Liver (tissue), 9 donors: ENCODE measurements around the gene FSIP1. TPM values are rescaled to one million over a fixed set of nuclear protein-coding genes. Genes with fewer than 3 reads are reported as not detected.

Source experiments
- DNase-seq: peaks from one replicate; pipeline ENCODE4 v3.0.0-alpha.2; 2017; ENCODE audit warnings: low spot score
- H3K27ac ChIP-seq, 2 donors: one replicate each; pipeline ENCODE4 v1.7.0; 2013; ENCODE audit warnings: inconsistent platforms in 2 of 2, low read length in 2 of 2, control low read depth in 1 of 2, low read depth in 1 of 2, mild to moderate bottlenecking in 1 of 2
- H3K27me3 ChIP-seq, 4 donors: one replicate each; pipeline versions ENCODE4 v1.6.1 to v1.7.0; 2013; ENCODE audit warnings: low read length in 3 of 4, inconsistent platforms in 1 of 4, mild to moderate bottlenecking in 1 of 4, moderate library complexity in 1 of 4; ENCODE audit not compliant: control insufficient read depth in 4 of 4, insufficient read depth in 4 of 4
- H3K36me3 ChIP-seq, 4 donors: one replicate each; pipeline versions ENCODE4 v1.6.1 to v1.7.0; 2013; ENCODE audit warnings: low read length in 3 of 4, mild to moderate bottlenecking in 3 of 4, low read depth in 1 of 4, moderate library complexity in 1 of 4; ENCODE audit not compliant: control insufficient read depth in 4 of 4, insufficient read depth in 3 of 4
- H3K4me1 ChIP-seq, 4 donors: one replicate each; pipeline versions ENCODE4 v1.6.1 to v1.7.0; 2013; ENCODE audit warnings: low read length in 3 of 4, mild to moderate bottlenecking in 3 of 4, moderate library complexity in 1 of 4; ENCODE audit not compliant: control insufficient read depth in 4 of 4, insufficient read depth in 4 of 4
- H3K4me3 ChIP-seq, 3 donors: one replicate each; pipeline versions ENCODE4 v1.6.1 to v1.7.0; 2013; ENCODE audit warnings: low read length in 3 of 3, control low read depth in 1 of 3, low read depth in 1 of 3, mild to moderate bottlenecking in 1 of 3
- H3K9ac ChIP-seq, 2 donors: one replicate each; pipeline ENCODE4 v1.7.0; 2013; ENCODE audit warnings: low read length in 2 of 2, mild to moderate bottlenecking in 2 of 2, moderate library complexity in 2 of 2, control low read depth in 1 of 2, low read depth in 1 of 2
- H3K9me3 ChIP-seq, 4 donors: one replicate each; pipeline versions ENCODE4 v1.6.1 to v1.7.0; 2013; ENCODE audit warnings: low read length in 3 of 4; ENCODE audit not compliant: control insufficient read depth in 4 of 4
- EGR1 ChIP-seq, 2 donors: IDR thresholded peaks; 2 replicates each; pipeline ENCODE4 v1.6.1; 2016 to 2018; ENCODE audit warnings: antibody characterized with exemption in 2 of 2, low read depth in 2 of 2
- FOXA1 ChIP-seq: IDR thresholded peaks from 2 replicates; pipeline ENCODE4 v1.6.1; 2016; ENCODE audit warnings: antibody characterized with exemption
- GABPA ChIP-seq, 2 donors: IDR thresholded peaks in 1 of 2; conservative IDR thresholded peaks in 1 of 2; 2 replicates each; pipeline ENCODE4 v1.6.1; 2016; ENCODE audit warnings: antibody characterized with exemption in 2 of 2, mild to moderate bottlenecking in 1 of 2, moderate library complexity in 1 of 2
- HNF4A ChIP-seq, 2 donors: conservative IDR thresholded peaks; 2 replicates each; pipeline ENCODE4 v1.6.1; 2016; ENCODE audit warnings: antibody characterized with exemption in 2 of 2, mild to moderate bottlenecking in 2 of 2
- HNF4G ChIP-seq: IDR thresholded peaks from 2 replicates; pipeline ENCODE4 v1.6.1; 2016; ENCODE audit warnings: antibody characterized with exemption
- JUND ChIP-seq, 2 donors: IDR thresholded peaks; 2 replicates each; pipeline ENCODE4 v1.6.1; 2016; ENCODE audit warnings: antibody characterized with exemption in 2 of 2
- NR2F2 ChIP-seq: IDR thresholded peaks from 2 replicates; pipeline ENCODE4 v1.6.1; 2016; ENCODE audit warnings: antibody characterized with exemption
- RAD21 ChIP-seq, 2 donors: IDR thresholded peaks; 2 replicates each; pipeline ENCODE4 v1.6.1; 2016; ENCODE audit warnings: antibody characterized with exemption in 2 of 2, mild to moderate bottlenecking in 2 of 2
- RXRA ChIP-seq, 2 donors: IDR thresholded peaks; 2 replicates each; pipeline ENCODE4 v1.6.1; 2017 to 2018; ENCODE audit warnings: antibody characterized with exemption in 2 of 2, mild to moderate bottlenecking in 1 of 2
- TAF1 ChIP-seq: conservative IDR thresholded peaks from 2 replicates; pipeline ENCODE4 v1.6.1; 2016; ENCODE audit warnings: antibody characterized with exemption, mild to moderate bottlenecking
- YY1 ChIP-seq: IDR thresholded peaks from 2 replicates; pipeline ENCODE4 v1.6.1; 2016; ENCODE audit warnings: antibody characterized with exemption, mild to moderate bottlenecking
- WGBS: extraction: QIAGEN DNeasy Blood & Tissue Kit; methylation state at CpG from one replicate; pipeline ENCODE4 v1.1.7; 2013; 5-methylcytosine and 5-hydroxymethylcytosine counted together
- polyA plus RNA-seq, 2 donors: library from polyadenylated mRNA; stranded (reverse) in 1 of 2; unstranded in 1 of 2; fragments of 200-250 nt in 1 of 2; fragments of >200 nt in 1 of 2; fragmentation: Nextera tagmentation in 1 of 2; extraction: Ambion mirVana in 1 of 2; gene quantifications; one replicate each; pipeline versions ENCODE4 v1.2.1 to v1.2.3, GENCODE V29; 2013 to 2015
- total RNA-seq, 2 donors: library from RNA; depleted of rRNA; stranded (reverse); fragments of >200 nt; gene quantifications; one replicate each; pipeline ENCODE4 v1.2.3, GENCODE V29; 2014
- TF ChIP-seq, protein P1 (sequence below): IDR thresholded peaks from 2 replicates; pipeline ENCODE4 v1.6.1; 2016; ENCODE audit warnings: antibody characterized with exemption, mild to moderate bottlenecking
- TF ChIP-seq, protein P2 (sequence below): IDR thresholded peaks from 2 replicates; pipeline ENCODE4 v1.6.1; 2016; ENCODE audit warnings: antibody characterized with exemption
- TF ChIP-seq, protein P3 (sequence below): IDR thresholded peaks from 2 replicates; pipeline ENCODE4 v1.6.1; 2016; ENCODE audit warnings: antibody characterized with exemption
- donor health status: healthy.
- donor health status: healthy.
- donor health status: healthy.
- donor health status: healthy.
- donor health status: healthy.

FSIP1 gene
- total and polyA plus RNA-seq, 4 donors: 0.05 to 0.29 (median 0.13) TPM

DNA sequence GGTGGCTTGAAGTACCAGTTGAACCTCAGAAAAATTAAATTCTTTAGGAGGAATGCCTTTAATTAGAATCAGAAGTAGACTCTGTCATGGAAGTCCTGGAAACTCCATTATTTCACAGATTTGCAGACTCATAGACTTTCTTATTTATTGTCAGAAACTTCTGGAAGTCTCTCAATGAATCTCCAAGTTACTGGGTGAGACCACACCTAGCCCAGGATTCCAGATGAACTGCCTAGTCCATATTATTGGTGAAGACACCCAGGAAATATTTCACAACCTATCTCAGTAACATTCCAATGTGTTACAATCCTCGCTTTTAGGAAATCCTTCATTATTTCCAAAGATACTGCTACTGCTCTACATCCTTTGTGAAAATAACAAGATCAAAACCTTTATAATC, 208.2 kb downstream of the FSIP1 start:
- Histone ChIP-seq H3K27me3 (peaks cover 0 to 8% (median 0%) of the 10 kb centered on the region in 4 donors), H3K9ac (no peak overlapping the region), H3K4me1 (peaks cover 0 to 2% (median 1%) of the 10 kb centered on the region in 4 donors), H3K36me3 (no peaks in the 10 kb centered on the region), H3K4me3 (no peak overlapping the region), H3K27ac (no peak overlapping the region), H3K9me3 (no peaks in the 10 kb centered on the region)
- WGBS: 90% methylated on average over 1 of the region's 1 CpG
- TF ChIP-seq, protein P1, sequence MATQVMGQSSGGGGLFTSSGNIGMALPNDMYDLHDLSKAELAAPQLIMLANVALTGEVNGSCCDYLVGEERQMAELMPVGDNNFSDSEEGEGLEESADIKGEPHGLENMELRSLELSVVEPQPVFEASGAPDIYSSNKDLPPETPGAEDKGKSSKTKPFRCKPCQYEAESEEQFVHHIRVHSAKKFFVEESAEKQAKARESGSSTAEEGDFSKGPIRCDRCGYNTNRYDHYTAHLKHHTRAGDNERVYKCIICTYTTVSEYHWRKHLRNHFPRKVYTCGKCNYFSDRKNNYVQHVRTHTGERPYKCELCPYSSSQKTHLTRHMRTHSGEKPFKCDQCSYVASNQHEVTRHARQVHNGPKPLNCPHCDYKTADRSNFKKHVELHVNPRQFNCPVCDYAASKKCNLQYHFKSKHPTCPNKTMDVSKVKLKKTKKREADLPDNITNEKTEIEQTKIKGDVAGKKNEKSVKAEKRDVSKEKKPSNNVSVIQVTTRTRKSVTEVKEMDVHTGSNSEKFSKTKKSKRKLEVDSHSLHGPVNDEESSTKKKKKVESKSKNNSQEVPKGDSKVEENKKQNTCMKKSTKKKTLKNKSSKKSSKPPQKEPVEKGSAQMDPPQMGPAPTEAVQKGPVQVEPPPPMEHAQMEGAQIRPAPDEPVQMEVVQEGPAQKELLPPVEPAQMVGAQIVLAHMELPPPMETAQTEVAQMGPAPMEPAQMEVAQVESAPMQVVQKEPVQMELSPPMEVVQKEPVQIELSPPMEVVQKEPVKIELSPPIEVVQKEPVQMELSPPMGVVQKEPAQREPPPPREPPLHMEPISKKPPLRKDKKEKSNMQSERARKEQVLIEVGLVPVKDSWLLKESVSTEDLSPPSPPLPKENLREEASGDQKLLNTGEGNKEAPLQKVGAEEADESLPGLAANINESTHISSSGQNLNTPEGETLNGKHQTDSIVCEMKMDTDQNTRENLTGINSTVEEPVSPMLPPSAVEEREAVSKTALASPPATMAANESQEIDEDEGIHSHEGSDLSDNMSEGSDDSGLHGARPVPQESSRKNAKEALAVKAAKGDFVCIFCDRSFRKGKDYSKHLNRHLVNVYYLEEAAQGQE: no peak
- TF ChIP-seq RAD21 (IDR thresholded peaks at IDR 0.05): no peak
- TF ChIP-seq JUND (IDR thresholded peaks at IDR 0.05): no peak
- no peak for TF ChIP-seq GABPA (IDR thresholded peaks at IDR 0.05 in 1 of 2, conservative IDR thresholded peaks at IDR 0.05 in 1 of 2)
- TF ChIP-seq RXRA (IDR thresholded peaks at IDR 0.05): no peak
- TF ChIP-seq, protein P2, sequence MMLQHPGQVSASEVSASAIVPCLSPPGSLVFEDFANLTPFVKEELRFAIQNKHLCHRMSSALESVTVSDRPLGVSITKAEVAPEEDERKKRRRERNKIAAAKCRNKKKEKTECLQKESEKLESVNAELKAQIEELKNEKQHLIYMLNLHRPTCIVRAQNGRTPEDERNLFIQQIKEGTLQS: no peak
- no peak for DNase-seq

DNA sequence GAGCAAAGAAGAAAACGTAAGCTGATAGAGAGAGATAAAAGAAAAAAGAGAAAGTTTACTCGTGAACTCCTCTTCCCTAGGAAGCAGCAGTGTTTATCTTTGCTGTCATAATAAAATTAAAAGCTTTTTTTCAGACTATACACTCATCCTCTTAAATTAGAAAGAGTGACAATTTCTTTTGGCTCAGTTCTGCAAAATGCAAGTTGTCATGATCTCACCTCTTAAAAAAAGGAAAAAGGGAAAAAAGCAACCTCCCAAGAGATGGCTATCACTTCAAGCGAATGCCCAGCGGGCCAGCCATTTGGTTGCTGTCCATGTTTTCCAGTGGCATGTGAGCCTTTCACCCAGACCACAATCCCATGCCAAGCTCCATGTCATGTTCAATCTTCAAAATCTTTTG, 208.8 kb downstream of the FSIP1 start:
- TF ChIP-seq RAD21 (IDR thresholded peaks at IDR 0.05) (no peak), NR2F2 (no peak), GABPA (IDR thresholded peaks at IDR 0.05 in 1 of 2, conservative IDR thresholded peaks at IDR 0.05 in 1 of 2) (no peak), RXRA (IDR thresholded peaks at IDR 0.05) (no peak), HNF4G (no peak)
- H3K4me1 ChIP-seq: no peaks in the 10 kb centered on the region
- 74% methylated on average over 4 of the region's 4 CpGs for WGBS

DNA sequence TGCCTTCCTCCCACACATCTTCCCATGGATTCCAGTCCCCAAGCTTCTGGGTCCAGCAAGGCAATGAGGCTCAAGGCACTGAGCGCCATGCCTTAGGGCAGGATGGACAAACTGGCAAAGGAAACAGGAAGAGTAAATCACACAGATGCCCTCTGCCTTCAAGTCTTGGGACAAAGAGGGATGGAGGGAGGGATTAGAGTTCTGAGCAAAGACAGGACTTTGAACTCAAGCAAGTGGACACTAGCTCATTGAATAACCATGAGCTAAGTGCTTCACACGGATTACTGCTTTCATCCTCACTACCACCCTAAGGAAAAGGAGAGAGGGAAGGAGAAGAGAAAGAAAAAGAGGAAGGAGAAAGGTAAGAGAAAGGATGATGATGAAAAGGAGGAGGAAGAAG, 209.4 kb downstream of the FSIP1 start:
- no peaks in the 10 kb centered on the region for H3K9me3 ChIP-seq
- no peak overlapping the region for H3K27ac ChIP-seq
- DNase-seq: no peak
- no peak overlapping the region for H3K4me3 ChIP-seq
- no peak overlapping the region for H3K9ac ChIP-seq
- 61% methylated on average over 2 of the region's 2 CpGs for WGBS
- TF ChIP-seq, protein P3, sequence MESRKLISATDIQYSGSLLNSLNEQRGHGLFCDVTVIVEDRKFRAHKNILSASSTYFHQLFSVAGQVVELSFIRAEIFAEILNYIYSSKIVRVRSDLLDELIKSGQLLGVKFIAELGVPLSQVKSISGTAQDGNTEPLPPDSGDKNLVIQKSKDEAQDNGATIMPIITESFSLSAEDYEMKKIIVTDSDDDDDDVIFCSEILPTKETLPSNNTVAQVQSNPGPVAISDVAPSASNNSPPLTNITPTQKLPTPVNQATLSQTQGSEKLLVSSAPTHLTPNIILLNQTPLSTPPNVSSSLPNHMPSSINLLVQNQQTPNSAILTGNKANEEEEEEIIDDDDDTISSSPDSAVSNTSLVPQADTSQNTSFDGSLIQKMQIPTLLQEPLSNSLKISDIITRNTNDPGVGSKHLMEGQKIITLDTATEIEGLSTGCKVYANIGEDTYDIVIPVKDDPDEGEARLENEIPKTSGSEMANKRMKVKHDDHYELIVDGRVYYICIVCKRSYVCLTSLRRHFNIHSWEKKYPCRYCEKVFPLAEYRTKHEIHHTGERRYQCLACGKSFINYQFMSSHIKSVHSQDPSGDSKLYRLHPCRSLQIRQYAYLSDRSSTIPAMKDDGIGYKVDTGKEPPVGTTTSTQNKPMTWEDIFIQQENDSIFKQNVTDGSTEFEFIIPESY: no peak
- no peak for TF ChIP-seq GABPA (IDR thresholded peaks at IDR 0.05 in 1 of 2, conservative IDR thresholded peaks at IDR 0.05 in 1 of 2)
- no peak for TF ChIP-seq FOXA1
- no peak for TF ChIP-seq EGR1 (IDR thresholded peaks at IDR 0.05; ENCODE audit: low read depth in 2 of 2)
- TF ChIP-seq, protein P1: no peak
- TF ChIP-seq RXRA (IDR thresholded peaks at IDR 0.05): no peak
- TF ChIP-seq HNF4A (conservative IDR thresholded peaks at IDR 0.05): no peak
- no peak for TF ChIP-seq NR2F2
- TF ChIP-seq HNF4G: no peak
- TF ChIP-seq TAF1: no peak
- TF ChIP-seq, protein P2: no peak
- no peak for TF ChIP-seq RAD21 (IDR thresholded peaks at IDR 0.05)
- TF ChIP-seq YY1: no peak
- peaks cover 0 to 8% (median 0%) of the 10 kb centered on the region in 4 donors for H3K27me3 ChIP-seq
- no peaks in the 10 kb centered on the region for H3K4me1 ChIP-seq
- H3K36me3 ChIP-seq: no peaks in the 10 kb centered on the region

More for the DNA sequence above, 208.8 kb downstream of the FSIP1 start:
- Histone ChIP-seq H3K27ac (no peak overlapping the region), H3K9me3 (no peaks in the 10 kb centered on the region), H3K9ac (no peak overlapping the region), H3K27me3 (peaks cover 0 to 8% (median 0%) of the 10 kb centered on the region in 4 donors), H3K4me3 (no peak overlapping the region), H3K36me3 (no peaks in the 10 kb centered on the region)
- DNase-seq: no peak
